T-helper 2 cell (primary cell): ENCODE measurements around the gene REEP6.
"Not testable (repeated sequence)": the region's sequence is repeated elsewhere in the genome, so short reads cannot be mapped to it uniquely, and the experiment has no call there.

Experiments used
- DNase-seq, 5 experiments: peaks; one replicate each; pipeline versions ENCODE4 v3.0.0 to v3.0.0-alpha.2; 2012 to 2022

REEP6 gene

GRCh38 chr19:1526066-1526778 lies 35.2 kb downstream of the REEP6 start:
- DNase-seq, result no peak

- no peak for DNase-seq
Observed at GRCh38 chr19:1526979-1527649, 36.1 kb downstream of the REEP6 start.

- no peak for DNase-seq
Observed at GRCh38 chr19:1527650-1528309, 36.8 kb downstream of the REEP6 start.

- no peak for DNase-seq
Observed at GRCh38 chr19:1528596-1529429, 37.8 kb downstream of the REEP6 start.

- no peak for DNase-seq
Observed at GRCh38 chr19:1529430-1529816, 38.4 kb downstream of the REEP6 start.

- DNase-seq, result not testable (repeated sequence)
Observed at GRCh38 chr19:1530856-1531255, 39.9 kb downstream of the REEP6 start.

GRCh38 chr19:1531587-1531986 lies 40.6 kb downstream of the REEP6 start:
- no peak for DNase-seq

- DNase-seq, result no peak
Observed at GRCh38 chr19:1532003-1532402, 41.0 kb downstream of the REEP6 start.

GRCh38 chr19:1533510-1534150 lies 42.6 kb downstream of the REEP6 start:
- no peak for DNase-seq

- DNase-seq, result no peak
Observed at GRCh38 chr19:1534972-1535371, 44.0 kb downstream of the REEP6 start.

- DNase-seq, result not testable (repeated sequence)
Observed at GRCh38 chr19:1535699-1536098, 44.7 kb downstream of the REEP6 start.

GRCh38 chr19:1538978-1539377 lies 48.0 kb downstream of the REEP6 start:
- DNase-seq, result no peak

- not testable (repeated sequence) for DNase-seq
Observed at GRCh38 chr19:1539749-1540148, 48.8 kb downstream of the REEP6 start.

- DNase-seq, result no peak
Observed at GRCh38 chr19:1540365-1540925, 49.5 kb downstream of the REEP6 start.
